Esophagus squamous epithelium (tissue), 5 donors: ENCODE results near the gene SMIM36. TPM values are rescaled to one million over a fixed set of nuclear protein-coding genes. Genes with fewer than 3 reads are reported as not detected.

Source experiments
- DNase-seq: peaks from one replicate; lab custom pipeline; 2025; lab: John Stamatoyannopoulos, UW
- H3K27ac ChIP-seq, 4 donors: fragments of 200-600 bp; sonication (generic); one replicate each; pipeline ENCODE4 v1.5.1; 2016 to 2019; ENCODE audit warnings: mild to moderate bottlenecking in 1 of 4
- H3K27me3 ChIP-seq, 4 donors: fragments of 200-600 bp; sonication (generic); 1 replicate in 3 of 4; 2 replicates in 1 of 4; pipeline versions ENCODE4 v1.5.1 to v1.6.0; 2017 to 2021; ENCODE audit warnings: antibody characterized with exemption in 1 of 4
- H3K36me3 ChIP-seq, 3 donors: fragments of 200-600 bp; sonication (generic); one replicate each; pipeline ENCODE4 v1.5.1; 2016 to 2019
- H3K4me1 ChIP-seq, 3 donors: fragments of 200-600 bp; sonication (generic); one replicate each; pipeline ENCODE4 v1.5.1; 2017 to 2019
- H3K4me3 ChIP-seq, 4 donors: fragments of 200-600 bp; sonication (generic); 1 replicate in 3 of 4; 2 replicates in 1 of 4; pipeline ENCODE4 v1.5.1; 2016 to 2019; ENCODE audit warnings: mild to moderate bottlenecking in 2 of 4, moderate library complexity in 1 of 4
- H3K9me3 ChIP-seq, 3 donors: fragments of 200-600 bp; sonication (generic); one replicate each; pipeline ENCODE4 v1.5.1; 2016 to 2019
- CTCF ChIP-seq, 6 experiments: fragments of 450-650 bp in 4 of 6; fragments of 200-600 bp in 2 of 6; sonication (generic) in 2 of 6; IDR thresholded peaks; one replicate each; pipeline ENCODE4 v1.5.1; 2016 to 2019; ENCODE audit warnings: antibody characterized with exemption in 6 of 6, mild to moderate bottlenecking in 4 of 6, moderate library complexity in 4 of 6
- POLR2A ChIP-seq, 4 donors: fragments of 450-650 bp; IDR thresholded peaks; one replicate each; pipeline ENCODE4 v1.6.1; 2017; ENCODE audit warnings: antibody characterized with exemption in 4 of 4, mild to moderate bottlenecking in 4 of 4, moderate library complexity in 3 of 4
- WGBS, 2 donors: methylation state at CpG; one replicate each; pipeline ENCODE4 v1.1.5; 2018; 5-methylcytosine and 5-hydroxymethylcytosine counted together
- intact Hi-C: fragments of 100-400 bp; cut with DNase I; formaldehyde crosslinking; loops from one replicate; pipeline ENCODE4 v1.15.0; 2022
- total RNA-seq, 4 donors: library from RNA; depleted of rRNA; stranded (reverse); fragments of >200 nt; gene quantifications; one replicate each; pipeline ENCODE4 v1.1.0, GENCODE V29; 2016
- donor health status: DM: yes; HTN: yes; CAD: no.

The SMIM36 gene
- total RNA-seq, 4 donors from 2014 or later: not detected

GRCh38 chr17:55487695-55488432 is 23.4 kb downstream of the SMIM36 start:
- Histone ChIP-seq H3K4me3 (no peak overlapping the region), H3K27ac (no peak overlapping the region), H3K27me3 (no peaks in the 10 kb centered on the region), H3K36me3 (no peaks in the 10 kb centered on the region), H3K4me1 (peaks cover 0 to 8% (median 0%) of the 10 kb centered on the region in 3 donors), H3K9me3 (no peaks in the 10 kb centered on the region)
- intact Hi-C loops: no loop called here
- WGBS, 2 donors: 64 to 70% methylated on average over 7 of the region's 7 CpGs
- TF ChIP-seq CTCF (IDR thresholded peaks at IDR 0.05) (no peak), POLR2A (IDR thresholded peaks at IDR 0.05) (no peak)
- no peak for DNase-seq

DNA sequence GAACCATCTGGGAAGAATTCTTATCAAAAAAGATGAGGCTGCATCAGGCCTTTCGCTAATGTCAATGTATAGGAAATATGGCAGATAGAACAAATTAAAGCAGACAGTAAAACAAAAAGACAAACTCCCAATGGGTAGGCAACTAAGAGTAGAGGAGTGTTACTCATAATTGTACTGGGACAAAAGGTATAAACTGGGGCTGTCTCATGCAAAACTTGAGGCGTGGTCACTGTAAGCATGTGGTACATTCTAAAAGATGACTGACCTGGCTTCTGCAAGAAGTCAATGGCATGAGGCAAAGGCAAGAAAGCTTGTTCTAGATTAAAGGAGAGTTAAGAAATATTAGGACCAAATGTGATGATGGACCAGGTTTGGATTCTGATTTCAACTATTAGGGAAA is 26.7 kb downstream of the SMIM36 start:
- Histone ChIP-seq H3K36me3 (no peaks in the 10 kb centered on the region), H3K27me3 (no peaks in the 10 kb centered on the region), H3K4me3 (no peak overlapping the region), H3K27ac (no peak overlapping the region), H3K9me3 (no peaks in the 10 kb centered on the region), H3K4me1 (peaks cover 0 to 8% (median 0%) of the 10 kb centered on the region in 3 donors)
- no peak for DNase-seq
- intact Hi-C loops: no loop called here
- WGBS, 2 donors: 89 to 92% methylated on average over 2 of the region's 2 CpGs
- TF ChIP-seq CTCF (IDR thresholded peaks at IDR 0.05) (no peak), POLR2A (IDR thresholded peaks at IDR 0.05) (no peak)

- Histone ChIP-seq H3K27me3 (no peaks in the 10 kb centered on the region), H3K9me3 (no peaks in the 10 kb centered on the region), H3K27ac (no peak overlapping the region), H3K36me3 (no peaks in the 10 kb centered on the region), H3K4me1 (peaks cover 0 to under 1% (median 0%) of the 10 kb centered on the region in 3 donors), H3K4me3 (no peak overlapping the region)
- 54 to 70% methylated on average over 3 of the region's 3 CpGs for WGBS, 2 donors
- intact Hi-C loops: no loop called here
- DNase-seq: no peak
- TF ChIP-seq CTCF (IDR thresholded peaks at IDR 0.05): no peak
- no peak for TF ChIP-seq POLR2A (IDR thresholded peaks at IDR 0.05)
These were observed 28.5 kb downstream of the SMIM36 start for GRCh38 chr17:55482591-55483389.

GRCh38 chr17:55480631-55481315 is 30.5 kb downstream of the SMIM36 start:
- no peaks in the 10 kb centered on the region for H3K36me3 ChIP-seq
- no peak for DNase-seq
- intact Hi-C loops: no loop called here
- H3K27ac ChIP-seq: no peak overlapping the region
- no peaks in the 10 kb centered on the region for H3K9me3 ChIP-seq
- no peaks in the 10 kb centered on the region for H3K4me1 ChIP-seq
- no peaks in the 10 kb centered on the region for H3K27me3 ChIP-seq
- TF ChIP-seq POLR2A (IDR thresholded peaks at IDR 0.05): no peak
- TF ChIP-seq CTCF (IDR thresholded peaks at IDR 0.05): no peak
- H3K4me3 ChIP-seq: no peak overlapping the region
